ENCODE measurements around the gene UTP3. TPM values are rescaled to one million over a fixed set of nuclear protein-coding genes. Genes with fewer than 3 reads are reported as not detected.

Gene UTP3
- total RNA-seq, 2 experiments from 2014 or later = 46.9 to 49.7 TPM

GRCh38 chr4:70704215-70704930 lies 16.0 kb downstream of the UTP3 start:
- H3K36me3 Mint-ChIP-seq = no peaks in the 10 kb centered on the region
- H3K9me3 Mint-ChIP-seq = no peaks in the 10 kb centered on the region
- DNase-seq = peak; percentile 54
- H3K27me3 Mint-ChIP-seq = no peaks in the 10 kb centered on the region
- H3K4me3 Mint-ChIP-seq = peak overlapping the region; percentile 88
- H3K4me1 Mint-ChIP-seq = peaks cover 24% of the 10 kb centered on the region
- H3K27ac Mint-ChIP-seq = peak overlapping the region; percentile 89

GRCh38 chr4:70704931-70705182 lies 16.5 kb downstream of the UTP3 start:
- Mint-ChIP-seq H3K27ac (no peak overlapping the region), H3K36me3 (no peaks in the 10 kb centered on the region), H3K4me3 (peak overlapping the region; percentile 55), H3K4me1 (peaks cover 28% of the 10 kb centered on the region), H3K9me3 (no peaks in the 10 kb centered on the region), H3K27me3 (no peaks in the 10 kb centered on the region)
- DNase-seq = no peak

GRCh38 chr4:70705183-70706043 lies 17.1 kb downstream of the UTP3 start:
- Mint-ChIP-seq H3K36me3 (no peaks in the 10 kb centered on the region), H3K27me3 (no peaks in the 10 kb centered on the region), H3K4me1 (peaks cover 30% of the 10 kb centered on the region), H3K4me3 (peak overlapping the region; percentile 92), H3K27ac (peak overlapping the region; percentile 90), H3K9me3 (no peaks in the 10 kb centered on the region)
- DNase-seq = peak; percentile 84

- Mint-ChIP-seq H3K9me3 (no peaks in the 10 kb centered on the region), H3K36me3 (no peaks in the 10 kb centered on the region), H3K27ac (peak overlapping the region; percentile 90), H3K27me3 (no peaks in the 10 kb centered on the region), H3K4me1 (peaks cover 30% of the 10 kb centered on the region), H3K4me3 (peak overlapping the region; percentile 92)
- DNase-seq = no peak
These were observed 17.7 kb downstream of the UTP3 start for GRCh38 chr4:70706044-70706461.

- Mint-ChIP-seq H3K9me3 (no peaks in the 10 kb centered on the region), H3K4me1 (peaks cover 34% of the 10 kb centered on the region), H3K27ac (peak overlapping the region; percentile 90), H3K27me3 (no peaks in the 10 kb centered on the region), H3K36me3 (no peaks in the 10 kb centered on the region), H3K4me3 (peak overlapping the region; percentile 92)
- DNase-seq = no peak
These were observed 18.2 kb downstream of the UTP3 start for GRCh38 chr4:70706516-70706915.

GRCh38 chr4:70709611-70710205 lies 21.4 kb downstream of the UTP3 start:
- no peak overlapping the region for H3K27ac Mint-ChIP-seq
- H3K27me3 Mint-ChIP-seq = no peaks in the 10 kb centered on the region
- peaks cover 3% of the 10 kb centered on the region for H3K36me3 Mint-ChIP-seq
- DNase-seq = no peak
- H3K4me3 Mint-ChIP-seq = no peak overlapping the region
- peaks cover 48% of the 10 kb centered on the region for H3K4me1 Mint-ChIP-seq
- no peaks in the 10 kb centered on the region for H3K9me3 Mint-ChIP-seq

- Mint-ChIP-seq H3K27ac (no peak overlapping the region), H3K36me3 (peaks cover 3% of the 10 kb centered on the region), H3K9me3 (no peaks in the 10 kb centered on the region), H3K4me3 (no peak overlapping the region), H3K27me3 (no peaks in the 10 kb centered on the region), H3K4me1 (peaks cover 45% of the 10 kb centered on the region)
- DNase-seq = no peak
These were observed 23.3 kb downstream of the UTP3 start for GRCh38 chr4:70711599-70711998.

GRCh38 chr4:70712150-70712549 lies 23.8 kb downstream of the UTP3 start:
- Mint-ChIP-seq H3K27me3 (no peaks in the 10 kb centered on the region), H3K9me3 (no peaks in the 10 kb centered on the region), H3K4me1 (peaks cover 43% of the 10 kb centered on the region), H3K36me3 (peaks cover 3% of the 10 kb centered on the region), H3K4me3 (no peak overlapping the region), H3K27ac (no peak overlapping the region)
- DNase-seq = no peak

- H3K27ac Mint-ChIP-seq = no peak overlapping the region
- no peaks in the 10 kb centered on the region for H3K9me3 Mint-ChIP-seq
- no peak for DNase-seq
- peaks cover 3% of the 10 kb centered on the region for H3K36me3 Mint-ChIP-seq
- H3K4me1 Mint-ChIP-seq = peaks cover 42% of the 10 kb centered on the region
- no peak overlapping the region for H3K4me3 Mint-ChIP-seq
- H3K27me3 Mint-ChIP-seq = no peaks in the 10 kb centered on the region
These were observed 24.5 kb downstream of the UTP3 start for GRCh38 chr4:70712604-70713452.

- Mint-ChIP-seq H3K27me3 (no peaks in the 10 kb centered on the region), H3K36me3 (peaks cover 3% of the 10 kb centered on the region), H3K27ac (no peak overlapping the region)
These were observed 25.2 kb downstream of the UTP3 start for GRCh38 chr4:70713453-70714078.

GRCh38 chr4:70714079-70714887 lies 26.0 kb downstream of the UTP3 start:
- DNase-seq = no peak
- H3K4me3 Mint-ChIP-seq = no peak overlapping the region
- H3K27me3 Mint-ChIP-seq = no peaks in the 10 kb centered on the region
- peak overlapping the region; percentile 49 for H3K27ac Mint-ChIP-seq
- H3K36me3 Mint-ChIP-seq = peaks cover 3% of the 10 kb centered on the region
- H3K4me1 Mint-ChIP-seq = peaks cover 42% of the 10 kb centered on the region
- no peaks in the 10 kb centered on the region for H3K9me3 Mint-ChIP-seq

More at GRCh38 chr4:70713453-70714078, 25.2 kb downstream of the UTP3 start:
- H3K4me1 Mint-ChIP-seq = peaks cover 42% of the 10 kb centered on the region
- DNase-seq = no peak
- no peak overlapping the region for H3K4me3 Mint-ChIP-seq
- no peaks in the 10 kb centered on the region for H3K9me3 Mint-ChIP-seq

GRCh38 chr4:70715097-70715496 lies 26.8 kb downstream of the UTP3 start:
- Mint-ChIP-seq H3K36me3 (peaks cover 3% of the 10 kb centered on the region), H3K27me3 (no peaks in the 10 kb centered on the region), H3K9me3 (no peaks in the 10 kb centered on the region), H3K4me1 (peaks cover 37% of the 10 kb centered on the region), H3K4me3 (no peak overlapping the region), H3K27ac (peak overlapping the region; percentile 45)
- DNase-seq = no peak

- Mint-ChIP-seq H3K4me3 (no peak overlapping the region), H3K27me3 (no peaks in the 10 kb centered on the region), H3K4me1 (peaks cover 36% of the 10 kb centered on the region), H3K27ac (no peak overlapping the region), H3K36me3 (no peaks in the 10 kb centered on the region), H3K9me3 (no peaks in the 10 kb centered on the region)
- no peak for DNase-seq
These were observed 30.7 kb downstream of the UTP3 start for GRCh38 chr4:70718811-70719604.
